MV-4-11 (cell line): ENCODE measurements around the gene ARID4A.
"Not testable (repeated sequence)": the region's sequence is repeated elsewhere in the genome, so short reads cannot be mapped to it uniquely, and the experiment has no call there.

Source experiments
- DNase-seq: peaks from one replicate; lab custom pipeline; 2025; lab: John Stamatoyannopoulos, UW

The ARID4A gene

GRCh38 chr14:58356268-58356667, 57.9 kb downstream of the ARID4A start:
- DNase-seq, result no peak

GRCh38 chr14:58362272-58362671, 63.9 kb downstream of the ARID4A start:
- not testable (repeated sequence) for DNase-seq

- peak; percentile 29 for DNase-seq
Measured at GRCh38 chr14:58362798-58363412, 64.5 kb downstream of the ARID4A start.

GRCh38 chr14:58364316-58364715, 66.0 kb downstream of the ARID4A start:
- DNase-seq, result no peak

- no peak for DNase-seq
Measured at GRCh38 chr14:58367296-58367695, 68.9 kb downstream of the ARID4A start.

- no peak for DNase-seq
Measured at GRCh38 chr14:58368956-58369355, 70.6 kb downstream of the ARID4A start.

- no peak for DNase-seq
Measured at GRCh38 chr14:58376791-58377190, 78.4 kb downstream of the ARID4A start.

- DNase-seq, result no peak
Measured at GRCh38 chr14:58390830-58391229, 92.5 kb downstream of the ARID4A start.

- no peak for DNase-seq
Measured at GRCh38 chr14:58395562-58395811, 97.1 kb downstream of the ARID4A start.

GRCh38 chr14:58395812-58396788, 97.7 kb downstream of the ARID4A start, which contains the start of gene TOMM20L:
Gene TOMM20L, plus strand, starts transcription at chr14:58395930. Its CDS starts 28 bp downstream, at chr14:58395958.
- DNase-seq, result peak; percentile 75

- DNase-seq, result no peak
Measured at GRCh38 chr14:58397156-58397555, 98.8 kb downstream of the ARID4A start.

- no peak for DNase-seq
Measured at GRCh38 chr14:58398495-58398894, 100.1 kb downstream of the ARID4A start.

- DNase-seq, result no peak
Measured at GRCh38 chr14:58398895-58399294, 100.5 kb downstream of the ARID4A start.

- DNase-seq, result no peak
Measured at GRCh38 chr14:58401587-58401986, 103.2 kb downstream of the ARID4A start.

GRCh38 chr14:58408681-58409215, 110.4 kb downstream of the ARID4A start:
- DNase-seq, result no peak

- DNase-seq, result no peak
Measured at GRCh38 chr14:58414845-58415244, 116.5 kb downstream of the ARID4A start.

- no peak for DNase-seq
Measured at GRCh38 chr14:58415636-58416547, 117.5 kb downstream of the ARID4A start.

- not testable (repeated sequence) for DNase-seq
Measured at GRCh38 chr14:58416934-58417333, 118.6 kb downstream of the ARID4A start.
